ENCODE data around the gene CXCR5. TPM values are rescaled to one million over a fixed set of nuclear protein-coding genes. Genes with fewer than 3 reads are reported as not detected.
A peak's percentile ranks its signal among the peaks of the same experiment; 100 is the strongest.

CXCR5 gene
- total and polyA plus RNA-seq, 10 donors: 25.0 to 66.6 (median 34.3) TPM

- Histone ChIP-seq H3K4me3 (peak overlapping the region; percentile 2 to 95 (median 88)), H3K9me3 (no peaks in the 10 kb centered on the region), H3K27ac (peak overlapping the region; percentile 55 to 98 (median 92)), H3K27me3 (replicated peaks in 1 of 7) (no peaks in the 10 kb centered on the region), H3K4me1 (peaks cover 69 to 95% (median 86%) of the 10 kb centered on the region in 6 donors), H3K36me3 (peaks cover 0 to 12% (median 0%) of the 10 kb centered on the region in 6 donors)
- peak; percentile 76 for DNase-seq
- intact Hi-C loops (cut with DNase I; ENCODE audit: low total_unique reads): no loop called here
- TF ChIP-seq POLR2A (IDR thresholded peaks at IDR 0.05) (no peak), POLR2AphosphoS5 (IDR thresholded peaks at IDR 0.05) (peak in 1 of 3 donors; percentile 1)
- TF ChIP-seq, protein P1, sequence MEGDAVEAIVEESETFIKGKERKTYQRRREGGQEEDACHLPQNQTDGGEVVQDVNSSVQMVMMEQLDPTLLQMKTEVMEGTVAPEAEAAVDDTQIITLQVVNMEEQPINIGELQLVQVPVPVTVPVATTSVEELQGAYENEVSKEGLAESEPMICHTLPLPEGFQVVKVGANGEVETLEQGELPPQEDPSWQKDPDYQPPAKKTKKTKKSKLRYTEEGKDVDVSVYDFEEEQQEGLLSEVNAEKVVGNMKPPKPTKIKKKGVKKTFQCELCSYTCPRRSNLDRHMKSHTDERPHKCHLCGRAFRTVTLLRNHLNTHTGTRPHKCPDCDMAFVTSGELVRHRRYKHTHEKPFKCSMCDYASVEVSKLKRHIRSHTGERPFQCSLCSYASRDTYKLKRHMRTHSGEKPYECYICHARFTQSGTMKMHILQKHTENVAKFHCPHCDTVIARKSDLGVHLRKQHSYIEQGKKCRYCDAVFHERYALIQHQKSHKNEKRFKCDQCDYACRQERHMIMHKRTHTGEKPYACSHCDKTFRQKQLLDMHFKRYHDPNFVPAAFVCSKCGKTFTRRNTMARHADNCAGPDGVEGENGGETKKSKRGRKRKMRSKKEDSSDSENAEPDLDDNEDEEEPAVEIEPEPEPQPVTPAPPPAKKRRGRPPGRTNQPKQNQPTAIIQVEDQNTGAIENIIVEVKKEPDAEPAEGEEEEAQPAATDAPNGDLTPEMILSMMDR (IDR thresholded peaks at IDR 0.05 in 8 of 11, conservative IDR thresholded peaks at IDR 0.05 in 3 of 11): no peak
- WGBS, 5 donors: 24 to 39% (median 38%) methylated on average over 12 to 13 of the region's 13 CpGs
Measured at GRCh38 chr11:118921121-118921928, 37.6 kb downstream of the CXCR5 start.

- Histone ChIP-seq H3K36me3 (peaks cover 0 to 8% (median 0%) of the 10 kb centered on the region in 6 donors), H3K27me3 (replicated peaks in 1 of 7) (no peaks in the 10 kb centered on the region), H3K4me1 (peaks cover 65 to 95% (median 86%) of the 10 kb centered on the region in 6 donors), H3K9me3 (no peaks in the 10 kb centered on the region), H3K4me3 (peak overlapping the region; percentile 75 to 95 (median 88)), H3K27ac (peak overlapping the region; percentile 55 to 98 (median 92))
- WGBS, 5 donors: 35 to 53% (median 46%) methylated on average over 9 to 20 of the region's 20 CpGs
- TF ChIP-seq POLR2AphosphoS5 (IDR thresholded peaks at IDR 0.05): peak; percentile 60 to 85 (median 82)
- TF ChIP-seq, protein P1 (IDR thresholded peaks at IDR 0.05 in 8 of 11, conservative IDR thresholded peaks at IDR 0.05 in 3 of 11): no peak
- intact Hi-C loops (cut with DNase I; ENCODE audit: low total_unique reads): no loop called here
- DNase-seq: peak; percentile 83
Measured at GRCh38 chr11:118921929-118922744, 38.4 kb downstream of the CXCR5 start.

- Histone ChIP-seq H3K9me3 (no peaks in the 10 kb centered on the region), H3K27ac (peak overlapping the region; percentile 55 to 98 (median 92)), H3K36me3 (peaks cover 0 to 8% (median 0%) of the 10 kb centered on the region in 6 donors), H3K4me1 (peaks cover 65 to 95% (median 86%) of the 10 kb centered on the region in 6 donors), H3K27me3 (replicated peaks in 1 of 7) (no peaks in the 10 kb centered on the region), H3K4me3 (peak overlapping the region; percentile 75 to 95 (median 88))
- 54 to 72% (median 61%) methylated on average over 7 to 9 of the region's 9 CpGs for WGBS, 5 donors
- TF ChIP-seq, protein P1 (IDR thresholded peaks at IDR 0.05 in 8 of 11, conservative IDR thresholded peaks at IDR 0.05 in 3 of 11): no peak
- TF ChIP-seq POLR2AphosphoS5 (IDR thresholded peaks at IDR 0.05) (no peak), POLR2A (IDR thresholded peaks at IDR 0.05) (no peak)
- intact Hi-C loops (cut with DNase I; ENCODE audit: low total_unique reads): no loop called here
- peak; percentile 72 for DNase-seq
Measured at GRCh38 chr11:118922745-118923627, 39.3 kb downstream of the CXCR5 start.

Data from spleen (tissue), 11 donors.